Measurements from ENCODE around the gene DELE1.

- TF ChIP-seq CTCF (conservative IDR thresholded peaks at IDR 0.05 in 1 of 2, IDR thresholded peaks at IDR 0.05 in 1 of 2; ENCODE audit: low read depth in 1 of 2, low read length in 2 of 2) (no peak), EZH2 (IDR thresholded peaks at IDR 0.05; ENCODE audit: low read length, missing control alignments) (no peak)
Observed at GRCh38 chr5:141986072-141986471, 62.4 kb downstream of the DELE1 start.

Measured in fibroblast of lung (primary cell).